Spleen (tissue), 7 donors: ENCODE measurements around the gene DRC1.

ENCODE experiments used
- CTCF ChIP-seq, 11 experiments: fragments of 200-600 bp in 7 of 11; fragments of 450-650 bp in 4 of 11; sonication (generic) in 4 of 11; IDR thresholded peaks in 8 of 11; conservative IDR thresholded peaks in 3 of 11; 1 replicate in 7 of 11; 2 replicates in 4 of 11; pipeline versions ENCODE4 v1.4.0 to v1.8.0; 2016 to 2021; ENCODE audit warnings: antibody characterized with exemption in 11 of 11, inconsistent platforms in 4 of 11, mild to moderate bottlenecking in 1 of 11
- POLR2AphosphoS5 ChIP-seq, 3 donors: sonication (generic); formaldehyde crosslinking; IDR thresholded peaks; one replicate each; pipeline ENCODE4 v1.5.1; 2017; ENCODE audit warnings: antibody characterized with exemption in 3 of 3
- donor health status: DM: no; HTN: no; CAD: no; lungs with moderate emphysema.
- donor health status: DM: no; HTN: no; CAD: no.
- donor health status: DM: no; HTN: no; CAD: no.

- no peak for TF ChIP-seq CTCF (IDR thresholded peaks at IDR 0.05 in 8 of 11, conservative IDR thresholded peaks at IDR 0.05 in 3 of 11)
- TF ChIP-seq POLR2AphosphoS5 (IDR thresholded peaks at IDR 0.05): no peak
Measured at GRCh38 chr2:26470601-26471260, 69.0 kb downstream of the DRC1 start.
